Activated T-helper 2 cell treated with anti-CD3 and anti-CD28 coated beads, Interferon-gamma antibody, Interleukin-2, Interleukin-4, amounts not matched to agents 10 μg/mL and 5 μg/mL and 100 μg/mL, durations not matched to agents 14 hours and 24 hours and 36 hours (primary cell): Measurements from ENCODE around the gene PALS2. TPM values are rescaled to one million over a fixed set of nuclear protein-coding genes. Genes with fewer than 3 reads are reported as not detected.

Experiments
- DNase-seq: peaks from one replicate; pipeline ENCODE4 v3.0.0; 2021; ENCODE audit warnings: low spot score
- H3K27ac Mint-ChIP-seq: one replicate; pipeline ENCODE4 v1.8.0; 2021; ENCODE audit warnings: mixed read lengths
- H3K27me3 Mint-ChIP-seq: one replicate; pipeline ENCODE4 v1.8.0; 2021; ENCODE audit warnings: low read depth, mixed read lengths
- H3K36me3 Mint-ChIP-seq: one replicate; pipeline ENCODE4 v1.8.0; 2021; ENCODE audit warnings: low read depth, mixed read lengths
- H3K4me1 Mint-ChIP-seq: one replicate; pipeline ENCODE4 v1.8.0; 2021; ENCODE audit warnings: low read depth, mixed read lengths
- H3K4me3 Mint-ChIP-seq: one replicate; pipeline ENCODE4 v1.8.0; 2021; ENCODE audit warnings: low read depth, mild to moderate bottlenecking, moderate library complexity, mixed read lengths
- H3K9me3 Mint-ChIP-seq: one replicate; pipeline ENCODE4 v1.8.0; 2021; ENCODE audit warnings: mixed read lengths
- intact Hi-C: fragments of 100-400 bp; cut with micrococcal nuclease; formaldehyde crosslinking; loops from one replicate; pipeline ENCODE4 v1.15.1; 2023
- total RNA-seq: library from RNA; stranded (reverse); gene quantifications from 2 replicates; pipeline ENCODE4 v1.2.3, GENCODE V29; 2022

The PALS2 gene
- total RNA-seq, 1 donor from 2014 or later = 30.6 TPM

DNA sequence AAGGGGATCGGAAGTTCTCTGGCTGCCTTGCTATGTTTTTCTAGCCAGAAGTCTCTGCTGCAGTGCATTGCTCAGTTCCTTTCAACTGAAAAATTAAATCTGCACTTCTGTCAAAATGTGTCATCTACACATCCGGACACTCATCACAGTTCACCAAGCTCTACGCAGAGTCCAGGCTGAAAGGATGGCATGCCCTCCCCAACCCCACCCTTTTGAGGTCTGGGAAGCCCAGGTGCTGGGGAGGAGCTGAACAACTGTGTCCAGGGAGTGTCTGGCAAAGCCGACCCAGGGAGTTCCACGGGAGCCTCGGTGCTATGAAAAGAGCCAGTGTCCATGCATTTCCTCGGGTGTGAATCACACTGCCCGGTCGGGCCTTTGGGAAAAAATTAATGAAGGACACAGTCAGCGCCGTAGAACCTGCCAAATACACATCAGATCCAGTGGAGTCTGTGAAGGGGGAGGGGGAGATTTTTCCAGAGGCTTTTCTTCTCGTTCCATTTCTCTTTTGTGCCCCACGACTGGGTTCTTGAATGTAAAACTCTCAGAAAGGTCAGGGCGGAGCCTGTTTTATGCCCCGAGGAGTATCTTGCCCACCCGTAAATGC, 757 bp upstream of the PALS2 start:
- intact Hi-C loops = loop anchor here (2.0 to 10.0 kb wide), 4 partner anchors 16 to 978 kb away; partner anchors contain the start of gene CCDC126
- H3K36me3 Mint-ChIP-seq = peaks cover 5% of the 10 kb centered on the region
- H3K9me3 Mint-ChIP-seq = no peaks in the 10 kb centered on the region
- peaks cover 44% of the 10 kb centered on the region for H3K27me3 Mint-ChIP-seq
- peak overlapping the region; percentile 66 for H3K27ac Mint-ChIP-seq
- H3K4me3 Mint-ChIP-seq = peak overlapping the region; percentile 82
- DNase-seq = peak; percentile 24
- H3K4me1 Mint-ChIP-seq = peaks cover 25% of the 10 kb centered on the region

GRCh38 chr7:24573554-24574338, 494 bp downstream of the PALS2 start:
- H3K36me3 Mint-ChIP-seq = peaks cover 5% of the 10 kb centered on the region
- peaks cover 38% of the 10 kb centered on the region for H3K27me3 Mint-ChIP-seq
- peak overlapping the region; percentile 89 for H3K27ac Mint-ChIP-seq
- DNase-seq = peak; percentile 34
- no peaks in the 10 kb centered on the region for H3K9me3 Mint-ChIP-seq
- intact Hi-C loops = loop anchor here (2.0 to 10.0 kb wide), 4 partner anchors 15 to 979 kb away; partner anchors contain the start of gene CCDC126
- peak overlapping the region; percentile 96 for H3K4me3 Mint-ChIP-seq
- H3K4me1 Mint-ChIP-seq = peaks cover 30% of the 10 kb centered on the region

GRCh38 chr7:24574386-24574785, 1.1 kb downstream of the PALS2 start:
- H3K9me3 Mint-ChIP-seq = no peaks in the 10 kb centered on the region
- intact Hi-C loops = loop anchor here (5.0 to 10.0 kb wide), 3 partner anchors 282 to 980 kb away; partner anchors contain the start of gene CCDC126
- peak overlapping the region; percentile 89 for H3K27ac Mint-ChIP-seq
- peaks cover 36% of the 10 kb centered on the region for H3K4me1 Mint-ChIP-seq
- peak overlapping the region; percentile 96 for H3K4me3 Mint-ChIP-seq
- no peak for DNase-seq
- peaks cover 5% of the 10 kb centered on the region for H3K36me3 Mint-ChIP-seq
- H3K27me3 Mint-ChIP-seq = peaks cover 33% of the 10 kb centered on the region

DNA sequence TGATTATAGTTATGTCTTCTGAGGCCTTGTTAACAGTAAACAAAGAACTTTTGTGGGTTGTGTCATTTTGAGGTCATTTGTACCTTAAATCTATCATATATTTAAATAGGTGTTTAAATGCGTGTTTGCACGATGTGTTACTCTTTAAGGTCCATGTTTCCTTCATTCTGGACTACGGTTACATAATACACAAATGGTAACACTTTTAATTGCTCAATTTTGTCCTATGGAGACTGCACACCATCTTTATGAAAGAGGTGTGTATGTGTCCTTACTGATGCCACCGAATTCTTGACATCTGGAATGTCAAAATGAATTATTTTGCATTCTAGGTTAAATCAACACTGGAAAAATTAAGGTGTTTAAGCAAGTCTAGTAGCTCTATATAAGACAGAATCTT, 1.7 kb downstream of the PALS2 start:
- intact Hi-C loops = loop anchor here (5.0 to 10.0 kb wide), 5 partner anchors 182 to 980 kb away; partner anchors contain the start of genes CCDC126 and GSDME
- Mint-ChIP-seq H3K27ac (no peak overlapping the region), H3K27me3 (peaks cover 27% of the 10 kb centered on the region), H3K36me3 (peaks cover 5% of the 10 kb centered on the region), H3K9me3 (no peaks in the 10 kb centered on the region), H3K4me1 (peaks cover 40% of the 10 kb centered on the region), H3K4me3 (peak overlapping the region; percentile 96)
- DNase-seq = no peak

DNA sequence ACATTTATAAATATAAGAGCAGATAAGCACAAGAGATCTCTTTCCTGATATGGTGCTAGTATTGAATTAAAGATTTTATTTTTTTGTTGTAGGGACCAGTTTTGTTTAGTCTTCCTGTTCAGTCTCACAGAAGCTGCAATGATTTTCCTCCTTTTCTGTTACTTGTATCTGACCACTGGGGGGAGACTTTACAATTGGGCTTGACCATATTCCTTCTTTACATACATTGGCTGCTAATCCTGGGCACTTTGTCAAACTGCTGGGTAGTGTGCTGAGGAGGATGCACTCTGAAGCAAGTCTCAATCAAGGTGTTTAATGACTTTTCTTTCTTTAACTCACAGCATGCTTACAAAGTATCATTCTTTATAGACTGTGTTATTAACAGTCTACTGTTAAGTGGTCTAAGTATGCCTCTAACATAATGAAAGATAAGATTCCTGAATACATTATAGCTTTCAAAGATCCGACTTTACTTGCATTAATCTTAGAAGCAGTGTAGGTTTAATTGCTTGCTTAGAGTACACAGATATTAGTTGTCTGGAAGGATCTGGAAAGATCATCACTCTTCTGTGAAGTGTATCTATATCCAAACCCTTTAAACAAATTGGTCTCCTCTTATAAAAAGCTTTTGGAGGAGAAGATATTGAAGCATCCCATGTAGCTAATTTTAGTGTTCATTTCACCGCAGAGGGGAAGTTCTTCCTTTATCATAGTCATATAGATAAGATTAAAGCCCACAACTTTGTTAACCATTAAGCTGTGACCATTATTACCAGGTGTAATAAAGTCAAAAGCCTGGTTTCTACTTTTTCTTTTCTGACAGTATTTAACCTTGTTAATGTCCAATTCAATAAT, 3.1 kb downstream of the PALS2 start:
- no peaks in the 10 kb centered on the region for H3K9me3 Mint-ChIP-seq
- H3K4me3 Mint-ChIP-seq = peak overlapping the region; percentile 28
- no peak overlapping the region for H3K27ac Mint-ChIP-seq
- intact Hi-C loops = loop anchor here (1.0 to 10.0 kb wide), 6 partner anchors 11 to 982 kb away; partner anchors contain the start of genes CCDC126 and GSDME
- H3K36me3 Mint-ChIP-seq = peaks cover 5% of the 10 kb centered on the region
- H3K27me3 Mint-ChIP-seq = peaks cover 14% of the 10 kb centered on the region
- peaks cover 43% of the 10 kb centered on the region for H3K4me1 Mint-ChIP-seq
- no peak for DNase-seq

GRCh38 chr7:24578052-24578451, 4.8 kb downstream of the PALS2 start:
- no peaks in the 10 kb centered on the region for H3K9me3 Mint-ChIP-seq
- peaks cover 5% of the 10 kb centered on the region for H3K36me3 Mint-ChIP-seq
- no peak for DNase-seq
- H3K27me3 Mint-ChIP-seq = peaks cover 3% of the 10 kb centered on the region
- H3K27ac Mint-ChIP-seq = no peak overlapping the region
- H3K4me3 Mint-ChIP-seq = no peak overlapping the region
- intact Hi-C loops = loop anchor here (5.0 to 10.0 kb wide), 4 partner anchors 179 to 983 kb away; partner anchors contain the start of genes CCDC126 and GSDME
- H3K4me1 Mint-ChIP-seq = peaks cover 35% of the 10 kb centered on the region

- peaks cover 28% of the 10 kb centered on the region for H3K4me1 Mint-ChIP-seq
- H3K27me3 Mint-ChIP-seq = peaks cover 3% of the 10 kb centered on the region
- no peaks in the 10 kb centered on the region for H3K36me3 Mint-ChIP-seq
- intact Hi-C loops = no loop called here
- DNase-seq = no peak
- H3K9me3 Mint-ChIP-seq = no peaks in the 10 kb centered on the region
- no peak overlapping the region for H3K27ac Mint-ChIP-seq
- H3K4me3 Mint-ChIP-seq = no peak overlapping the region
Observed at GRCh38 chr7:24580283-24580946, 7.2 kb downstream of the PALS2 start.

- Mint-ChIP-seq H3K4me1 (peaks cover 28% of the 10 kb centered on the region), H3K4me3 (no peak overlapping the region), H3K9me3 (peaks cover 3% of the 10 kb centered on the region), H3K36me3 (no peaks in the 10 kb centered on the region), H3K27me3 (peaks cover 5% of the 10 kb centered on the region), H3K27ac (no peak overlapping the region)
- intact Hi-C loops = no loop called here
- DNase-seq = no peak
Observed at GRCh38 chr7:24582166-24582565, 8.9 kb downstream of the PALS2 start.

DNA sequence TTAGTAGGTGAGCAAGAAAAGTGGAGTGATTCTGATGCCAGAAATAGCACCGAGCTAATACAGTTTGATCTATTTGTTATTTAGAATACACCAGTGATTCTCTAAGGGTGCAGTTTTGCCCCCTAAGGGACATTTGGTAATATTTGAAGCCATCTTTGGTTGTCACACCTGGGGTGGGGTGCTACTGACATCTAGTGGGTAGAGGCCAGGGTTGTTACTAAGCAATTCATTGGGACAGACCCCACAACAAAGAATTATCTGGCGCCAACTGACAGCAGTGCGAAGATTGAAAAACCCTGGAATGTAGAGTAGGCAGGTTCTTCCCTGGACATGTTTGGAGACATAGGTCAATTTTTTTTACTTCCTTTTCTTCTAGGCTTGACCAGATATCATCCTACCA, 14.6 kb downstream of the PALS2 start:
- H3K27ac Mint-ChIP-seq = no peak overlapping the region

GRCh38 chr7:24591152-24591551, 17.9 kb downstream of the PALS2 start:
- Mint-ChIP-seq H3K4me1 (peaks cover 39% of the 10 kb centered on the region), H3K36me3 (peaks cover 5% of the 10 kb centered on the region), H3K27me3 (no peaks in the 10 kb centered on the region), H3K4me3 (no peak overlapping the region), H3K9me3 (no peaks in the 10 kb centered on the region), H3K27ac (no peak overlapping the region)
- no peak for DNase-seq
- intact Hi-C loops = loop anchor here (10.0 kb wide), 1 partner anchor 314 kb away; no protein-coding TSS in a partner anchor

More for the DNA sequence above, 14.6 kb downstream of the PALS2 start:
- Mint-ChIP-seq H3K27me3 (peaks cover 2% of the 10 kb centered on the region), H3K4me1 (peaks cover 38% of the 10 kb centered on the region), H3K36me3 (no peaks in the 10 kb centered on the region), H3K9me3 (peaks cover 3% of the 10 kb centered on the region), H3K4me3 (no peak overlapping the region)
- intact Hi-C loops = loop anchor here (1.0 to 2.0 kb wide), 4 partner anchors 9 to 186 kb away; partner anchors contain the start of gene PALS2
- DNase-seq = no peak

GRCh38 chr7:24595671-24596418, 22.6 kb downstream of the PALS2 start:
- no peaks in the 10 kb centered on the region for H3K9me3 Mint-ChIP-seq
- H3K4me3 Mint-ChIP-seq = no peak overlapping the region
- H3K36me3 Mint-ChIP-seq = peaks cover 5% of the 10 kb centered on the region
- no peaks in the 10 kb centered on the region for H3K27me3 Mint-ChIP-seq
- intact Hi-C loops = loop anchor here (10.0 kb wide), 1 partner anchor 309 kb away; no protein-coding TSS in a partner anchor
- H3K4me1 Mint-ChIP-seq = peaks cover 8% of the 10 kb centered on the region
- H3K27ac Mint-ChIP-seq = no peak overlapping the region
- DNase-seq = no peak
